Measurements from ENCODE around the gene ZSWIM6.
"Not testable (repeated sequence)": the region's sequence is repeated elsewhere in the genome, so short reads cannot be mapped to it uniquely, and the experiment has no call there.

DNA sequence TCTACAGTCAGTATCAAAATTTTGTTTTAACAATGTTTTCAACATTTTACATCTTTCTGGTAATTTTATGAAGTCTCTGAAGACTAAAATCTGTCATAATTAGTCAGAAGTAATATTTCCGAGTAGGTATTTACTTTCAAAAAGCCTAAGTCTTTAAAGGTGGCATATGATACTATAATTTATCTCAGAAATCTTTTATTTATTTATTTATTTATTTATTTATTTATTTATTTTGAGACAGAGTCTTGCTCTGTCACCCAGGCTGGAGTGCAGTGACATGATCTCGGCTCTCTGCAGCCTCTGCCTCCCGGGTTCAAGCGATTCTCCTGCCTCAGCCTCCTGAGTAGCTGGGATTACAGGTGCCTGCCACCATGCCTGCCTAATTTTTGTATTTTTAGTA lies 74.4 kb downstream of the ZSWIM6 start:
- TF ChIP-seq, protein P1, sequence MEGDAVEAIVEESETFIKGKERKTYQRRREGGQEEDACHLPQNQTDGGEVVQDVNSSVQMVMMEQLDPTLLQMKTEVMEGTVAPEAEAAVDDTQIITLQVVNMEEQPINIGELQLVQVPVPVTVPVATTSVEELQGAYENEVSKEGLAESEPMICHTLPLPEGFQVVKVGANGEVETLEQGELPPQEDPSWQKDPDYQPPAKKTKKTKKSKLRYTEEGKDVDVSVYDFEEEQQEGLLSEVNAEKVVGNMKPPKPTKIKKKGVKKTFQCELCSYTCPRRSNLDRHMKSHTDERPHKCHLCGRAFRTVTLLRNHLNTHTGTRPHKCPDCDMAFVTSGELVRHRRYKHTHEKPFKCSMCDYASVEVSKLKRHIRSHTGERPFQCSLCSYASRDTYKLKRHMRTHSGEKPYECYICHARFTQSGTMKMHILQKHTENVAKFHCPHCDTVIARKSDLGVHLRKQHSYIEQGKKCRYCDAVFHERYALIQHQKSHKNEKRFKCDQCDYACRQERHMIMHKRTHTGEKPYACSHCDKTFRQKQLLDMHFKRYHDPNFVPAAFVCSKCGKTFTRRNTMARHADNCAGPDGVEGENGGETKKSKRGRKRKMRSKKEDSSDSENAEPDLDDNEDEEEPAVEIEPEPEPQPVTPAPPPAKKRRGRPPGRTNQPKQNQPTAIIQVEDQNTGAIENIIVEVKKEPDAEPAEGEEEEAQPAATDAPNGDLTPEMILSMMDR (IDR thresholded peaks at IDR 0.05; ENCODE audit: low read length) = not testable (repeated sequence)
- not testable (repeated sequence) for TF ChIP-seq EZH2 (IDR thresholded peaks at IDR 0.05; ENCODE audit: borderline replicate concordance, low read length)
